Astrocyte (in vitro differentiated cells and primary cell): ENCODE measurements around the gene SRGAP1. TPM values are rescaled to one million over a fixed set of nuclear protein-coding genes. Genes with fewer than 3 reads are reported as not detected.

ENCODE experiments used
- DNase-seq: peaks from one replicate; pipeline ENCODE4 v3.0.0-alpha.2; 2010; ENCODE audit warnings: low read depth
- FAIRE-seq: peaks from 2 replicates; lab custom pipeline; 2011; peaks lifted over from hg19 to GRCh38; lab: Jason Lieb, UNC
- H2AFZ ChIP-seq: 2 replicates; pipeline ENCODE4 v1.6.0; 2012; ENCODE audit warnings: low read depth, low read length, inconsistent platforms
- H3K27ac ChIP-seq: 2 replicates; pipeline ENCODE4 v1.5.1; 2011; ENCODE audit warnings: low read depth, low read length, inconsistent platforms
- H3K27me3 ChIP-seq: 2 replicates; pipeline ENCODE4 v1.6.0; 2011; ENCODE audit warnings: low read length, inconsistent platforms; ENCODE audit not compliant: insufficient read depth
- H3K36me3 ChIP-seq: 2 replicates; pipeline ENCODE4 v1.5.1; 2011; ENCODE audit warnings: low read length, inconsistent platforms; ENCODE audit not compliant: insufficient read depth
- H3K4me1 ChIP-seq: 2 replicates; pipeline ENCODE4 v1.5.1; 2011; ENCODE audit warnings: low read length, inconsistent platforms; ENCODE audit not compliant: insufficient read depth
- H3K4me2 ChIP-seq: 2 replicates; pipeline ENCODE4 v1.6.0; 2012; ENCODE audit warnings: low read length, inconsistent platforms
- H3K4me3 ChIP-seq: 2 replicates; pipeline ENCODE4 v1.5.1; 2011; ENCODE audit warnings: low read depth, mild to moderate bottlenecking, low read length, inconsistent platforms; ENCODE audit not compliant: insufficient read depth
- H3K79me2 ChIP-seq: 2 replicates; pipeline ENCODE4 v1.6.0; 2012; ENCODE audit warnings: mild to moderate bottlenecking, low read length, inconsistent platforms; ENCODE audit not compliant: insufficient read depth
- H3K9ac ChIP-seq: 2 replicates; pipeline ENCODE4 v1.6.0; 2012; ENCODE audit warnings: mild to moderate bottlenecking, low read length, inconsistent platforms
- H3K9me3 ChIP-seq: 2 replicates; pipeline ENCODE4 v1.5.1; 2012; ENCODE audit warnings: low read depth, mild to moderate bottlenecking, low read length, inconsistent platforms; ENCODE audit not compliant: insufficient read depth
- H4K20me1 ChIP-seq: 2 replicates; pipeline ENCODE4 v1.6.0; 2012; ENCODE audit warnings: low read length, inconsistent platforms; ENCODE audit not compliant: insufficient read depth
- H3K27ac Mint-ChIP-seq: one replicate; pipeline ENCODE4 v1.8.0; 2021; ENCODE audit warnings: mild to moderate bottlenecking, mixed read lengths; ENCODE audit not compliant: unreplicated experiment
- H3K27me3 Mint-ChIP-seq: one replicate; pipeline ENCODE4 v1.8.0; 2021; ENCODE audit warnings: low read depth, mixed read lengths; ENCODE audit not compliant: unreplicated experiment
- H3K36me3 Mint-ChIP-seq: one replicate; pipeline ENCODE4 v1.8.0; 2021; ENCODE audit warnings: low read depth, mixed read lengths; ENCODE audit not compliant: unreplicated experiment
- H3K4me1 Mint-ChIP-seq: one replicate; pipeline ENCODE4 v1.8.0; 2021; ENCODE audit warnings: low read depth, mixed read lengths; ENCODE audit not compliant: unreplicated experiment
- H3K4me3 Mint-ChIP-seq: one replicate; pipeline ENCODE4 v1.8.0; 2021; ENCODE audit warnings: mild to moderate bottlenecking, moderate library complexity, mixed read lengths; ENCODE audit not compliant: unreplicated experiment
- H3K9me3 Mint-ChIP-seq: one replicate; pipeline ENCODE4 v1.8.0; 2021; ENCODE audit warnings: mild to moderate bottlenecking, mixed read lengths; ENCODE audit not compliant: unreplicated experiment
- EZH2 ChIP-seq: IDR thresholded peaks from 2 replicates; pipeline ENCODE4 v1.6.1; 2012; ENCODE audit warnings: mild to moderate bottlenecking, low read length, inconsistent platforms; ENCODE audit not compliant: insufficient read depth
- total RNA-seq: library from RNA; stranded (reverse); gene quantifications from 2 replicates; pipeline ENCODE4 v1.2.1, GENCODE V29; 2021
- TF ChIP-seq, protein P1 (sequence below): IDR thresholded peaks from 2 replicates; pipeline ENCODE4 v1.5.1; 2011; ENCODE audit warnings: low read depth, mild to moderate bottlenecking, inconsistent platforms, low read length, moderate library complexity; ENCODE audit not compliant: insufficient read depth

SRGAP1 gene
- total RNA-seq, 1 donor from 2014 or later, result 15.2 TPM

DNA sequence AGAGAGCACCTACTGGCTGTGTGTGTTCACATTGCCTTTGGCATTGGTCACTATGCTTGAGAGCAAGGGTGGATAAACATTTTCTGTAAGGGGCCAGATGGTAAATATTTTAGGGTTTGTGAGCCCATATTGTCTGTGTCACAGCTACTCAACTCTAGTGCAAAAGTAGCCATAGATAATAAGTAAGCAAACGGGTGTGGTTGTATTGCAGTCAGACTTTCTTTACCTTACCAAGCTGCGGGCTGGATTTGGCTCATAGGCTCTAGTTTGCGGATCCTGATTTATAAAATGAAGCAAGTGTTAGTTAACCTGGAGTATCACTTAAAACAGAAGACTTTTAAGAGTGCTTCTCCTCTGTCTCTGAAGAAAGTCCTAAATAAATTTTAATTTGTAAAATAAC lies 208.6 kb downstream of the SRGAP1 start:
- Mint-ChIP-seq H3K9me3 (peaks cover 10% of the 10 kb centered on the region), H3K4me1 (no peaks in the 10 kb centered on the region), H3K27ac (no peak overlapping the region), H3K4me3 (no peak overlapping the region), H3K36me3 (peaks cover 17% of the 10 kb centered on the region), H3K27me3 (no peaks in the 10 kb centered on the region)
- Histone ChIP-seq H3K4me1 (no peaks in the 10 kb centered on the region), H4K20me1 (no peaks in the 10 kb centered on the region), H3K4me3 (no peak overlapping the region), H2AFZ (no peak overlapping the region), H3K27ac (no peak overlapping the region), H3K79me2 (no peaks in the 10 kb centered on the region), H3K36me3 (no peaks in the 10 kb centered on the region), H3K27me3 (no peaks in the 10 kb centered on the region), H3K9me3 (no peaks in the 10 kb centered on the region), H3K4me2 (no peak overlapping the region), H3K9ac (no peak overlapping the region)
- no peak for DNase-seq
- FAIRE-seq, result no peak
- TF ChIP-seq, protein P1, sequence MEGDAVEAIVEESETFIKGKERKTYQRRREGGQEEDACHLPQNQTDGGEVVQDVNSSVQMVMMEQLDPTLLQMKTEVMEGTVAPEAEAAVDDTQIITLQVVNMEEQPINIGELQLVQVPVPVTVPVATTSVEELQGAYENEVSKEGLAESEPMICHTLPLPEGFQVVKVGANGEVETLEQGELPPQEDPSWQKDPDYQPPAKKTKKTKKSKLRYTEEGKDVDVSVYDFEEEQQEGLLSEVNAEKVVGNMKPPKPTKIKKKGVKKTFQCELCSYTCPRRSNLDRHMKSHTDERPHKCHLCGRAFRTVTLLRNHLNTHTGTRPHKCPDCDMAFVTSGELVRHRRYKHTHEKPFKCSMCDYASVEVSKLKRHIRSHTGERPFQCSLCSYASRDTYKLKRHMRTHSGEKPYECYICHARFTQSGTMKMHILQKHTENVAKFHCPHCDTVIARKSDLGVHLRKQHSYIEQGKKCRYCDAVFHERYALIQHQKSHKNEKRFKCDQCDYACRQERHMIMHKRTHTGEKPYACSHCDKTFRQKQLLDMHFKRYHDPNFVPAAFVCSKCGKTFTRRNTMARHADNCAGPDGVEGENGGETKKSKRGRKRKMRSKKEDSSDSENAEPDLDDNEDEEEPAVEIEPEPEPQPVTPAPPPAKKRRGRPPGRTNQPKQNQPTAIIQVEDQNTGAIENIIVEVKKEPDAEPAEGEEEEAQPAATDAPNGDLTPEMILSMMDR, result no peak
- TF ChIP-seq EZH2, result no peak

- H3K4me3 ChIP-seq, result no peak overlapping the region
- H3K27me3 ChIP-seq, result no peaks in the 10 kb centered on the region
- no peaks in the 10 kb centered on the region for H3K79me2 ChIP-seq
- no peaks in the 10 kb centered on the region for H3K9me3 ChIP-seq
- no peak overlapping the region for H2AFZ ChIP-seq
- no peak overlapping the region for H3K9ac ChIP-seq
- no peaks in the 10 kb centered on the region for H3K36me3 ChIP-seq
- no peak overlapping the region for H3K4me3 Mint-ChIP-seq
- H3K4me1 Mint-ChIP-seq, result no peaks in the 10 kb centered on the region
- FAIRE-seq (no peak), DNase-seq (no peak)
- H3K27ac Mint-ChIP-seq, result no peak overlapping the region
- no peaks in the 10 kb centered on the region for H3K27me3 Mint-ChIP-seq
- H3K4me1 ChIP-seq, result no peaks in the 10 kb centered on the region
- peaks cover 12% of the 10 kb centered on the region for H3K36me3 Mint-ChIP-seq
- TF ChIP-seq, protein P1, result no peak
- no peak for TF ChIP-seq EZH2
- peaks cover 7% of the 10 kb centered on the region for H3K9me3 Mint-ChIP-seq
- no peak overlapping the region for H3K4me2 ChIP-seq
- H4K20me1 ChIP-seq, result no peaks in the 10 kb centered on the region
- no peak overlapping the region for H3K27ac ChIP-seq
These were observed 209.6 kb downstream of the SRGAP1 start for GRCh38 chr12:64054079-64054520.

- Mint-ChIP-seq H3K4me1 (no peaks in the 10 kb centered on the region), H3K27ac (no peak overlapping the region), H3K27me3 (no peaks in the 10 kb centered on the region), H3K4me3 (no peak overlapping the region), H3K36me3 (peaks cover 10% of the 10 kb centered on the region), H3K9me3 (peaks cover 7% of the 10 kb centered on the region)
- Histone ChIP-seq H3K27ac (no peak overlapping the region), H3K9ac (no peak overlapping the region), H3K79me2 (no peaks in the 10 kb centered on the region), H4K20me1 (no peaks in the 10 kb centered on the region), H3K27me3 (no peaks in the 10 kb centered on the region), H3K4me1 (no peaks in the 10 kb centered on the region), H3K4me2 (no peak overlapping the region), H3K9me3 (no peaks in the 10 kb centered on the region), H3K36me3 (no peaks in the 10 kb centered on the region), H2AFZ (no peak overlapping the region), H3K4me3 (no peak overlapping the region)
- FAIRE-seq (no peak), DNase-seq (no peak)
- TF ChIP-seq, protein P1, result no peak
- TF ChIP-seq EZH2, result no peak
These were observed 212.2 kb downstream of the SRGAP1 start for GRCh38 chr12:64056741-64057140.
